ENCODE results near the gene HOXA13. TPM values are rescaled to one million over a fixed set of nuclear protein-coding genes. Genes with fewer than 3 reads are reported as not detected.

The HOXA13 gene
- polyA plus RNA-seq, 1 of the 3 experiments (the other 2 are of a cell fraction), result not detected

GRCh38 chr7:27176524-27176845 lies 23.4 kb downstream of the HOXA13 start:
- no peak overlapping the region for H3K27ac ChIP-seq (ENCODE audit: low read depth in 2 of 2, low read length in 1 of 2)
- no peak for TF ChIP-seq IRF3 (IDR thresholded peaks at IDR 0.05; ENCODE audit: low read depth, low read length)
- no peak for TF ChIP-seq TAF1 (IDR thresholded peaks at IDR 0.05; ENCODE audit: borderline replicate concordance, low read depth, low read length)
- TF ChIP-seq CHD2 (IDR thresholded peaks at IDR 0.05; ENCODE audit: low read length, partially characterized antibody), result no peak
- no peak for TF ChIP-seq FOSL2 (IDR thresholded peaks at IDR 0.05; ENCODE audit: borderline replicate concordance, low read depth)
- no peak for TF ChIP-seq NRF1 (IDR thresholded peaks at IDR 0.05; ENCODE audit: low read depth, low read length)
- no peak for TF ChIP-seq FOXJ3 (CRISPR knock-in tag; IDR thresholded peaks at IDR 0.05)
- TF ChIP-seq USF2 (IDR thresholded peaks at IDR 0.05; ENCODE audit: borderline replicate concordance, low read depth, low read length), result no peak
- TF ChIP-seq TCF12 (IDR thresholded peaks at IDR 0.05), result no peak
- TF ChIP-seq YY1 (IDR thresholded peaks at IDR 0.05; ENCODE audit: low read depth), result no peak
- no peak for TF ChIP-seq EZH2phosphoT487 (IDR thresholded peaks at IDR 0.05; ENCODE audit: borderline replicate concordance, low read depth)
- TF ChIP-seq USF1 (IDR thresholded peaks at IDR 0.05; ENCODE audit: borderline replicate concordance, low read depth), result no peak
- TF ChIP-seq POLR2AphosphoS5 (IDR thresholded peaks at IDR 0.05; ENCODE audit: low read depth, low read length), result no peak
- no peak for TF ChIP-seq RXRA (IDR thresholded peaks at IDR 0.05; ENCODE audit: borderline replicate concordance, low read depth)
- TF ChIP-seq CTCF (IDR thresholded peaks at IDR 0.05), result no peak
- no peak for TF ChIP-seq TEAD4 (IDR thresholded peaks at IDR 0.05; ENCODE audit: borderline replicate concordance, insufficient read depth)
- TF ChIP-seq ELF1 (IDR thresholded peaks at IDR 0.05), result no peak
- no peak for TF ChIP-seq RFX5 (IDR thresholded peaks at IDR 0.05; ENCODE audit: low read length)
- no peak for TF ChIP-seq SMC3 (IDR thresholded peaks at IDR 0.05; ENCODE audit: low read depth, low read length)
- H3K4me2 ChIP-seq, result no peak overlapping the region
- DNase-seq, result no peak
- POLR2A ChIA-PET, result no interaction called here
- H3K4me1 ChIP-seq (ENCODE audit: control insufficient read depth in 1 of 2, insufficient read depth in 2 of 2, low read depth in 1 of 2, low read length in 1 of 2), result peaks cover 0 to 4% of the 10 kb centered on the region in 2 experiments; a peak in 1 of 4 replicates
- H2AFZ ChIP-seq (ENCODE audit: low read depth), result no peak overlapping the region
- CTCF ChIA-PET, result interaction anchor here (1.0 to 12.3 kb wide), 8 partner anchors 10 to 902 kb away, joined by 3 to 205 read pairs (median 4); partner anchors contain the start of genes HOXA11 and HOXA9
- peaks cover 98% of the 10 kb centered on the region for H3K27me3 ChIP-seq (ENCODE audit: insufficient read depth)
- no peak overlapping the region for H3K4me3 ChIP-seq (ENCODE audit: low read depth in 2 of 2, low read length in 1 of 2)
- no peaks in the 10 kb centered on the region for H4K20me1 ChIP-seq (ENCODE audit: insufficient read depth)
- no peak overlapping the region for H3K9ac ChIP-seq
- H3K9me2 ChIP-seq, result no peaks in the 10 kb centered on the region
- H3K9me3 ChIP-seq, result no peaks in the 10 kb centered on the region
- H3F3A ChIP-seq (replicated peaks; ENCODE audit: insufficient read depth), result no peaks in the 10 kb centered on the region
- WGBS (ENCODE audit: low lambda C conversion rate), result 34% methylated on average over 3 of the region's 3 CpGs
- H3K79me2 ChIP-seq (ENCODE audit: insufficient read depth), result no peaks in the 10 kb centered on the region
- H3K36me3 ChIP-seq (replicated peaks in 1 of 2; ENCODE audit: control insufficient read depth in 1 of 2, insufficient read depth in 2 of 2, low read length in 1 of 2), result no peaks in the 10 kb centered on the region

Measured in SK-N-SH (cell line).